GM19395 (cell line): ENCODE results near the gene BCKDHB.
"Not testable (repeated sequence)": the region's sequence is repeated elsewhere in the genome, so short reads cannot be mapped to it uniquely, and the experiment has no call there.

Experiments
- ATAC-seq: cut with Tn5 transposase; IDR thresholded peaks from one replicate; pipeline ENCODE4 v1.9.1; 2021; ENCODE audit warnings: mild to moderate bottlenecking, moderate library complexity; ENCODE audit not compliant: unreplicated experiment

BCKDHB gene

DNA sequence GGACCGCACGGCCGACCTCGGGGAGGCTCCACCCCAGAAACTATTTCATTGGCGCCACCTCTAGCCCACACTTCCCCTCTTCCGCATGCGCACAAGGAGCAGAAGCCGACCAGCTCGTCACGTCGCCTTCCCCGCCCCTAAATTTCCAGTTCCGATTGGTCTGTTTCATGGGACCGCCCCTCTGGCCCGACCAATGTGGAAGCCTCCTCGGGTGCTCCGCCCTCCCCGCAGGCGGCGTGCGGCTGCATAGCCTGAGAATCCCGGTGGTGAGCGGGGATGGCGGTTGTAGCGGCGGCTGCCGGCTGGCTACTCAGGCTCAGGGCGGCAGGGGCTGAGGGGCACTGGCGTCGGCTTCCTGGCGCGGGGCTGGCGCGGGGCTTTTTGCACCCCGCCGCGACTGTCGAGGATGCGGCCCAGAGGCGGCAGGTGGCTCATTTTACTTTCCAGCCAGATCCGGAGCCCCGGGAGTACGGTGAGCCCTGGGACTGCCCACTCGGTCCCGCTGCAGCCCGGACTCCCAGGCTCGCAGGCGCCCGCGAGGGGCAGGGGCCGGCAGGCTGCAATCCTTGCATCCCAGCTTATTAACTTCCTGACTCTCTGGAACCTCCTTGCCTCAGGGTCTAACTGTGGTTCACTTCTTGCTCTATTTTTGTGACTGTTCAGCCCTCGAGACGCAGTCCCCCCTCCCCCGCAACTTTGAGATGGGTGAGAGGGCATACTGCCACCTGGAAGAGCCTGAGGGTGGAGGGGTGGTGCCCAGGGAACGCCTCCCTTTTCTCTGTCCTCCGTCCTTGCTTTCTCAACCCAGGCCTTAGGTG lies at the start of gene BCKDHB:
Gene BCKDHB (plus strand): TSS at position 254 of the 818 bp plus-strand sequence. CDS start 23 bp downstream, at position 277.
- ATAC-seq = peak; percentile 98

DNA sequence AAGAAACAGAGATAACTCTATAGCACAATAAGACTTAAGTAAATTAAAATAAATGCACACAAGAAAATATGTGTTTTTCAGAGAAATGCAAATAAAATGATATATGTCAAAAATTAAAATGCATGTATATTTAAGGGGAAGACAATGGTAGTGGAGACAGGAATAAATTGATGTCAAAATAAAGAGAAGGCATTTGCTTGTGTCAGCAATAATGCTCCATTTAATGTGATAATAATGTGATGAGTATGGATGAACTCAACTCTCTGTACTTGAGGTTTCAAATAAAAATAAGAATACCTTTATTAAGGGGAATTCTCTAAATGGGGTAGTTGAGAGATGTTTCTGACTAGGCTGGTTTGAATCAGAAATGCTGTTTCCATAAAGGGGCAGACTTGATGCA lies 45.7 kb upstream of the BCKDHB start:
- no peak for ATAC-seq

DNA sequence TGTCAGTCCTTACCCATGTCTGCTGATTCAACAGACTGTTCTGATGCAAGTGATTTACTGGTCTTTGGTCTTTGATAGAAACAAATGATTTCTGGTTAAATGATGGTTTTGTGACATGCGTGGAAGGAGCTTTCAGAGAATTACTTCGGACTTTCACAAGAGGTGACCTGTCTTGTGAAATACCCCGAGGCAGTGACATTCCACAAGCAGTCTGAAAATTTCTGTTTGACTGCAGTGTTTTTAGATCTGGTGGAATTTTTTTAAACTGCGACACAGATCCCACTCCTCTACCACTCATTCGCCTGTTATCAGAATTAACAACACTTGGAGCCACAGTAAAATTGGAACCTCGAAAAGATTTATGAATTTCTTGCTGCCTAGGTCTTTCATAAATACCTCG lies 38.3 kb upstream of the BCKDHB start:
- not testable (repeated sequence) for ATAC-seq

DNA sequence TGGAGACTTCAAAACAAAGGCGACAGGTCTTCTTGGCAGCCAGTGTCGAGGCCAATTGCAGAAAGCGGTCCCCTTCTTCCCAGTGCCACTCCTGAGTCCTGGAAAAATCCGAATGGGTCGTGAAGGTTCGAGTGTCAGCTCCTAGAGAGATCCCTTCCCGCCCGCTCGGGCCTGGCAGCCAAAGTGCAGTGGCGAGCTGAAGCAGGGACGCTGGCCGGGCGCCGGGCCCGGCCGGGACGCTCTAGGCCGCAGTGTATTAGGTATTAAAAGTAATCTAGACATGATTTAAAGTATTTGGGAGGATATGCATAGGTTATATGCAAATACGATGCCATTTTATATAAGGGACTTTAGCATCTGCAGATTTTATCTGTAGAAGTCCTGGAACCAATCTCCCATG lies 36.0 kb upstream of the BCKDHB start:
- not testable (repeated sequence) for ATAC-seq

DNA sequence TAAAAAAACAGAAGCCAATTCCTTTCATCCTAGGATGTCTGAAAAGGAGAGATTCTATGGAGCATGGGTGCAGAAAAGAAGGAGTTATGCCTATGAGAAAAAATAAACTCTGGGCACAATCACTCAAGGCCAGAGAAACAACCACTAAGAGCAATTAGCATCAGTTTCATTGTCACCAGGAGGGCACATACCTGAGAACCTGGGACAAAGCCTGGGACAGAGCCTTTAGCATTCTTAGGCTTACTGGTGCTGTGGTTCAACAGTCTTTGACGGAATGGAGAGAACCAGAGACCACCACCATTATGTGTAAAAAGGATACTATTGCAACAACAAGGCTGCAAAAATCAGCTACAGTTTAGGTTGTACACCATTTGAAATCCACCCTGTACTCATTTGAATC lies 29.4 kb upstream of the BCKDHB start:
- ATAC-seq = no peak

DNA sequence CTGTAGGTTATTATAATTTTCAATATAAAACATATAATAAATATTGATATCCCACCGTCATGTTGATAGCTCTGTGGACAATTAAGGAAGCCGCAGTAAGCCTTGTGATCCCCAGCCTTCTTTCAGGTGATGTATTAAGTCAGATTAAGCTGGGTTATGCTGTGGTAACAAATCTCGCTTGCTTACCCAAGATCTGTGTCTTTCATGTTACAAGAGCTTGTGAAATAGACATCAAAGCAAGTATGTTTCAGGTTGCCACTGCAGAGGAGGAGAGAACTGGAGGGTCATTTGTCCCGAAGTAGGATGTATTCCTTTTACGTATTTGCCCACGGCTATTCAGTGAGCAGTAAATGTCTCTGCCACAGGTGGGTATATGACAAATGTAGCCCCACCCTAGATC lies 17.8 kb upstream of the BCKDHB start:
- ATAC-seq = no peak

DNA sequence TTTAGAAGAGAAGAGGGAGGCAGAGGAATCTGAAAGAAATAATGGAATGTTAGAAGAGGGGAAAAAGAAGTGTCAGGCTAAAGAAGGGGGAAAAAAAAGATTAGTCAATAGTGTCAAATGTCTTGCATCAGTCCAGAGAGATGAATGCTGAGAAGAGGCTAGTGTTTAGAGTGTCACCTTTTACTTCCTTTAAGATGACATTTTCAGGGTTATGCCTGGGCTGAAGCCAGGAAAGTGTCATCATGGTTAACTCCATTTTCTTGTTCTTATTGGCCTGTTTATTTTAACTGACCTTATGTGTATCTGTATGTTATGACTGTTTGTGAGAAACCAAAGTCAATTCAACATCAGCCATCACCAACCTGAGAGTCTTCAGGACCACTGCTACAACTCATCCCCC lies 15.0 kb upstream of the BCKDHB start:
- no peak for ATAC-seq

DNA sequence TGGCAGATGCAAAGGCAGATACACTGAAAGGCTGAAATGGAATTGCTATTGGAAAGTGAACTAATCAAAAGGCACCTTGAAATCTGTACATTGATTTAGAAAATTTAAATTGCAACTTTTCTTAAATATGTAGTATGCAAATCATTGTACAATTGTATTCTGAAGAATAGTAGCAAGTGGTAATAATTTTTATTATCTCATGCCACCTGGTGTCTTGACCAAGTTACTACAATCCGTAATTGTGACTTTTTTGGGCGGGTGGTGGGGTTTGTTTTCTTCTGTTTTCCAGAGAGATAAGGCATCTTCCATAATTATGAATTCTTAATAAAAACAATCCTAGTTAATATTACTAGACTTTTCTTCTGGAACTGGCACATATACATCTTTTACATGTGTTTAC lies 12.5 kb upstream of the BCKDHB start:
- ATAC-seq = peak; percentile 72

DNA sequence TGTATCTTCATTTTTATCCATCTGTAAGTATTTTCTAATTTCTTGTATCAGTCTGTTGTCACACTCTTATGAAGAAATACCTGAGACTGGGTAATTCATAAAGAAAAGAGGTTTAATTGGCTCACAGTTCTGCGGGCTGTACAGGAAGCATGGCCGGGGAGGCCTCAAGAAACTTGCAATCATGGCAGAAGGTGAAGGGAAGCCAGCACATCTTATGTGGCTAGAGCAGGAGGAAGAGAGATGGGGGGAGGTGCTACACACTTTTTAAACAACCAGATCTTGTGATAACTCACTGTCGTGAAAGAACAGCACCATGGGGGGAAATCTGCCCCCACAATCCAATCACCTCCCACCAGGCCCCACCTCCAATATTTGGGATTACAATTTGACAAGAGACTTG lies 10.9 kb upstream of the BCKDHB start:
- no peak for ATAC-seq

DNA sequence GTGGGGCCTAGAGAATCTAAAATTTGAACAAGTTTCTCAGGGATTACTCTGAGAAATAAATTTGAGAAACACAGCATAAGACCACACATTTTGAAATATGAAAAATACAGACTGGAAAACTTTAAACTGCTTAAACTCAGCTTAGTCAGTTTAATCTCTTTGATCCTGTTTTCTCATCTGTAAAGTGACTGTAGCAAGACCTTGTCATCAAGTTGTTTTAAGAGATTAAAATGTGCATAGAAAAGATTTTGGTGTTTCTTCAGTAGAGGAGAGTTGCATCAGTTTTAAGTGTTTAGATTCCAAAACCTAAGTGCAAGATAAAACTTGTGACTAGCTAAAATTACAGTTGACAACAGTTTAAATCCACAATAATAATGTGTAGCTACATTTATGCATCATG lies 8.1 kb upstream of the BCKDHB start:
- ATAC-seq = no peak

DNA sequence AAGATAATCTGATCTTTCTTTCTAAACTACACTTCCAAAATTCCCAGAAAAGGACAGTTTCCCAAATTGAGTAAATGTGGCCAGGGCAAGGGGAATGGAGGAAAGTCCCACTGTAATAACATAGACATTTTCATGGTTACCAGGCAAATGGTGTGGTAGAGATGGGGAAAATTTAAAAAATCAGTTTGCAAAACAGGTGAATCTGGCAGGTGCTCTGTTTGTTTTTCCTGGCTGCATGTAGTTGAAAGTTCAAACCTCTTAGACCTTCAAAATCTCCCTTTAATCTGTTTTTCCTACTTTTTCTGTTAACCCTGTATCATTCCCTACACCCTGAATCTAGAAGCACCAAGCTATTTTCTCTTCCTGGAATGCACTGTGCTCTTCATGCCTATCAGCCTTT lies 2.0 kb upstream of the BCKDHB start:
- no peak for ATAC-seq

DNA sequence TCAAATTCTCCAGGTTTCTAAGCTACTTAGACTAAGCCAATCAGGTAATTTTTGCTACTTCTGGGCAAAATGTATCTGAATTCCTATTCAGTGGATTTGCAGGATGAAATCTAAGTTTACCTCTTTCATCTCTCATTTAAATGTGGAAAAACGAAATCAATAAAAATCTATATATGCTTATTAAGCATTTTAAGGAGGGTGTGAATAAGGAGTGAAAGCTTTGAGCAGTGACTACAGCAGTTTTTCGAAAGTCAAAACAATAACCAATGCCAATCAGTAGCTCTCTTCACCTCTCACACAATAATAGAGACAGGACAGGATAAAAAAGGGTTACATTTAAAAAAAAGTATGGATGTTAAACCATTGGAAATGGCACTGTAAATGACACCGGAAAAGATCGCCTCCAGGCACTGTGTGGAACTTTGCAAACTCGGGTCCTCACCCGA lies 476 bp upstream of the BCKDHB start:
- peak; percentile 28 for ATAC-seq

DNA sequence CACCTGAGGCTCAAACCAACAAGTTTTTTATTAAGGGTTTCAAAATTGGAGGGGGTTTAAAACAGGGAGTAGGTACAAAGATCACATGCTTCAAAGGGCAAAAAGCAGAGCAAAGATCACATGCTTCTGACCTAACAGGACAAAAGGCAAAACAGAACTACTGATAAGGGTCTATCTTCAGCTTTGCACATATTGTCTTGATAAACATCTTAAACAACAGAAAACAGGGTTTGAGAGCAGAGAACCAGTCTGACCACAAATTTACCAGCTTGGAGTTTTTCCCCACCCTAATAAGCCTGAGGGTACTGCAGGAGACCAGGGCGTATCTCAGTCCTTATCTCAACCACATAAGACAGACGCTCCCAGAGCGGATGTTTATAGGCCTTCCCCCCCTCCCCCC lies 16.1 kb downstream of the BCKDHB start:
- ATAC-seq = not testable (repeated sequence)

DNA sequence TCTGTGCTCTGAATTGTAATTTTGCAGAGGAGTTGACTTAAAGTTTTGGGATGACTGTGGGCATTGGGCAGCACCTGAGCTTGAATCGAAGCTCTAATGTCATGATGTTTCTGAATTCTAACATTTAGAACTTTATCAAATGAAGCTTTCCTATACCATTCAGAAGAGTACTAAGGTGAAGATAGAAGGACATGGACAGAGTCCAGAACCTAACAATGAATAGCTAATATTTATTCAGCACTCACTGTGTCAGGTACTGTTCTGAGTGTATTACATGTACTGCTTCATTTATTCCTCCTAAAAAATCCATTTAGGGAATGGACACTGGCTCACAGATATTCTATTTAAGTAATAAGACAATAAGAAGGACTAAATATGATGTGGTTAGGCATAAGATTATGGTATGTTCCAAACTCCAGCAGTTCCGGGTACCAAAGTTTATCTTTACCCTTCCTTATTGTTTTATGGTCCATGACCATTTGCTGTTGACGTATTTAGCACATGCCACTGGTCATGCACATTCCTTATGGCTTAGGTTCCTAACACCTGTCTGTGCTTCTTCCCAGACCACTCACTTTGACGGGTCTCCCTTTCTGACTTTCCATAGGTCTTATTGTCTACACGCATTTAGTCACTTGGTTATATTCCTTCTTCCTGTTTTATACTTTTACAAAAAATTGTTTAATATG lies 20.3 kb downstream of the BCKDHB start:
- no peak for ATAC-seq

DNA sequence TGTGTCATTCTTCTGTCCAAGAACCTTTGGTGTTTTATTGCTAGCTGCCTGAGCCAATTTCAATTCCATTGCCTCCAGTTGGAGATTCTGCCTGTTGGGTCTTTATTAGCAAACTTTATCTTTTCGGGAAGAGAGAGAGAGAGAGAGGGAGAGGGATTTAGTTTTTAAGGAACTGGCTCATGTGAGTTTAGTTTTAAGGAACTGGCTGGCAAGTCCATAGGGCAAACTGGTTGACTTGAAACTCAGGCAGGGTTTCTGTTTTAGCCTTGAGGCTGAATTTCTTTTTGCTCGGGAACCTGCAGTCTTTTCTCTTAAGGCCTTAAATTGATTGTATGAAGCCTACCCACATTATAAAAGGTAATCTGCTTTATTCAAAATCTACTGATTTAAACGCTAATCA lies 23.0 kb downstream of the BCKDHB start:
- no peak for ATAC-seq

DNA sequence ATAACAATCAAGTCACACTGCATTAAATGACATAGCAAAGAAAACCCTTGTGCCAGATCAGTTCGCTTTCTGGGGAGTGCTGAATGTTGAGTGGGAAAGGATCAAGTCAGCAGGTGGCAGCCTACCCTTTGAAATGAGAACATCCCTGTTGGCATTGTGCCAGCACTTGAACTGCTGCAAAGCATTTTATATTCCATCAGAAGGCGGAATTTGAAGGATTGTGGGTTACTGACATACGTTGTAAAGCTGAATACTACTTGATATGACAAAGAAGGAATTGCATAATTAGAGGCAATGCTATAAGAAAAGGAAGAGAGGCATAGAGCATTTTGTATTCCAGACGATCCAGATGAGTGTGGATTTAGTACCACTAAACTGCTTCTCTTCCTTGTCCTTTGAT lies 26.5 kb downstream of the BCKDHB start:
- ATAC-seq = no peak

DNA sequence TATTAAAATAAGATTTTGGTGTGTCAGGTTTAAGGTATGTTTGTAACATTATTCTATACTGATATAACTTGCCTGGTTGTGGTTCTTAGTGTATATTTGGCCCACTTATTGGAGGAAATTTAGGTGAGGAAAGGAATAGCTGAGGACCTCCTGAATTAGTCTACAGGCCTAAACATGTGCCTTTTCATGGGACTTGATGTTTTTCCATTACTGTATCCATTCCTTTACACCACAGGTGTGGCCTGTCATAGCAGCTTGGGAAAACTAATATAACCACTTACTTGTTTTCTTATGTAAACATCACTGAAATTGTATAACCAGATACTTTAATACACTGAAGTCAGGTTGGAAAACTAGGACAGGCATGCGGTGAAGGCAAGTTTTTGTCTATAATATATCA lies 27.6 kb downstream of the BCKDHB start:
- ATAC-seq = no peak

DNA sequence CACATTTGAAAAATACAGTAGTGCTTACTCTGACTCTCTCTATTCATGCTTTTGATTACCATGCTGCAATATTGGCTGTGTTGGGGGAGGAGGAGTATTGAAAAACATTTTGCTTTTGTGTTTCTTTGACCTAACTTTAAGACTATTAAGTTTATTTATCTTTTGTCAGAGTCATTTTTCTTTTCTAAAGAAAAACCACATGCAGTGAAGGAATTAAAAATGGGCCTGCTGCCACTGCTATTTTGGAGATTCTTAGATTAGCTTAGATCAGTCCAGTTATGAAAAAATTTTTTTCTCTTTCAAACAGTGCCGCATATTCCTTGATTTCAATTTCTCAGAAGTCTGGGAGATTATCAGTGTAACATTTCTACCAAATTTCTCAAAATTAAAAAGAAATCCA lies 36.1 kb downstream of the BCKDHB start:
- no peak for ATAC-seq

DNA sequence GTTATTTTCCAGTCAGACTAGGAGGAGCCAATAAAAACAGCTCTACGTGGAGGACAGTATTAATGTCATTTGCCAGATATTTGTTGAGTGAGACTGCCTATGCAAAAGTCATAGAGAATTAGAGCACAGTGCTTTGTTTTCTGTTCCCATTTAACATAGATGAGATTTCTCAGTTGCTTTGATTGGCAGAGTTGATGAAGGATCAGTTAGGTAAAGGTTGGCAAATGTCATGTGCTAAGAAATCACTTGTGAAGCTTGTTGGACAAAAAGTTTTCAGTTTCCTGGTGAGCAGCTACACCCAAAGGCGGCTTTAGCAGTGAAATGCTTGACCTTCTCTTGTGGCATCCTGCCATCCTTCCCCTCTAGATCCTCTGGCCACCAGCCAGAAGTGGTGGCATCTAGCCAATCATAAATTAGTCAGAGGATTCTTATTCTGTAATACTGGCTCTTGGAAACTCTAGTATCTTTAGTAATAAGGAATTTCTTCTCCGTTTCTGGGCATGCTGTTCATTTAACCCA lies 37.0 kb downstream of the BCKDHB start:
- ATAC-seq = no peak

DNA sequence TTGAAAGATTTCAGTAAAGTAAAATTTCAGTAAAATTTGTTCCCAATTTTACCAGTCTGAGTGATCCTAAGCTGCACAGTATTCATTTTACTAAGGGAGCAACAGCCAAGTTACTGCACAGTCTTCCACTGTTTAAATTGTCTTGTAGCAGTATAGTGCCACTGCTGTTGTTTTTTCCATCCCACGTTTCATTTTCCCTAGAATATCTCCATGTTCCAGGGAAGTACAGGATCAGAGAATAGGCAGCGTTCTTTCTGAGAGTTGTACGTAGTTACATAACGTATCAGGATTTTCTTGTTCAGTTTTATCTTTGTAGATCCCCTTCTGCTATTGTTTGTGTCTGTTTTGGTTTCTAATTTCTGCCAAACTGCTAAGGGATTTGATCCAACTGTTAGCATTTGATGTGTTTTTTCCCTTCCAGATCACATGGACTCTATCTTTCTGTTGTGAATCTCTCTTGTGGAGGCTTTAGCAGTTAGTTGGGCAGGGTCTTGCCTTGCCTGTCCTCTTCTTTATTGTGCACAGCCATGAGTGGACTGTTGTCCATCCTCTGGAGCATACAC lies 38.4 kb downstream of the BCKDHB start:
- ATAC-seq = no peak

DNA sequence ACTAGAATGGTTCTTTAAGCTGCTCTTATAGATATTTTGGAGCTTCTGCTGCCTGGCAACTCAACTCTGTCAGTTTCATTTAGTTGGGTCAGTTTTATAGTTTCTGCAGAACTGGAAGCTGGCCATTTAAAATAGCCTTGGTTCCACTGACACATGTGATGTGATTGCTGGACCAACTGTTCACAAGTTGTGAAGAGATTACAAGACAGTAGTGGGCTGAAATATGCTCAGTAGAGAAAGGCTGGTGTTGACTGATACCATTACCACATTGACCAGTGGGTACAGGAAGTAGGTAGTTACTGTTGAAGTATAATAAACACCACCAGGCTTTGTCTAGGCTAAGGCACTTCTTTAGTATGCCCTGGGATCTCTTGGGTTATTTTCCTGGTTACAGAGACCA lies 39.0 kb downstream of the BCKDHB start:
- peak; percentile 75 for ATAC-seq

DNA sequence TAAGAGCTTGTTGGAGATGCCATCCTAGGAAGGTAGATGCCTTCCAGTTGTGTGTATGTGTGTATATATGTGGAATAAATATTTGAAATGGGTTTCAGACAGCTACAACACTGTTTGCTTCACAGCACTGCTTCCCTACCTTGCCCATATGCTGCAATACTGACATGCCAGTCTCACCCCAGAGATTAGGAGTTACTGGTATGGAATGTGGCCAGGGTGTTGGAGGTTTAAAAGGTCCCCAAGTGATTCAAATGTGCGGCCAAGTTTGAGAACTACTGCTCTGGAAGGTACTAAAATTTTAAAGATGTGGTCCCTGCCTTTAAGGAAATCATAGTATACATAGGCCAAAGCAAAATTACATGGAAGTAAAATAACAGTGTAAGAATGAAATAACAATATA lies 39.5 kb downstream of the BCKDHB start:
- ATAC-seq = peak; percentile 5
